OCI-LY1 (cell line): ENCODE measurements around the gene KPNA3.

Experiments
- H2AFZ ChIP-seq: fragments of 200-600 bp; sonication (generic), shearing (Covaris generic); 2 replicates; pipeline ENCODE4 v1.6.0; 2014; ENCODE audit warnings: antibody characterized with exemption, mild to moderate bottlenecking, low read length
- H3F3A ChIP-seq: fragments of 200-600 bp; sonication (generic), shearing (Covaris generic); 2 replicates; pipeline ENCODE4 v1.6.0; 2014; ENCODE audit warnings: mild to moderate bottlenecking, antibody characterized with exemption, low read length, moderate library complexity; ENCODE audit not compliant: insufficient read depth
- H3K27ac ChIP-seq: fragments of 200-600 bp; sonication (generic); 2 replicates; pipeline ENCODE4 v1.5.1; 2014; ENCODE audit warnings: low read length, mixed run types, mild to moderate bottlenecking, low read depth; ENCODE audit not compliant: poor library complexity, severe bottlenecking
- H3K27me3 ChIP-seq: fragments of 200-600 bp; sonication (generic); 2 replicates; pipeline ENCODE4 v1.6.0; 2014; ENCODE audit warnings: antibody characterized with exemption, mild to moderate bottlenecking, low read length, moderate library complexity; ENCODE audit not compliant: insufficient read depth
- H3K36me3 ChIP-seq: fragments of 200-600 bp; sonication (generic); 2 replicates; pipeline ENCODE4 v1.6.1; 2014; ENCODE audit warnings: mild to moderate bottlenecking, antibody characterized with exemption, low read length, moderate library complexity, mixed read lengths; ENCODE audit not compliant: insufficient read depth
- H3K4me1 ChIP-seq: fragments of 200-600 bp; sonication (generic); 2 replicates; pipeline ENCODE4 v1.5.1; 2014; ENCODE audit warnings: mild to moderate bottlenecking, low read length, moderate library complexity; ENCODE audit not compliant: insufficient read depth, severe bottlenecking
- H3K4me2 ChIP-seq: fragments of 200-600 bp; sonication (generic), shearing (Covaris generic); 2 replicates; pipeline ENCODE4 v1.6.1; 2014; ENCODE audit warnings: low read length
- H3K4me3 ChIP-seq: fragments of 200-600 bp; sonication (generic); 2 replicates; pipeline ENCODE4 v1.5.1; 2014; ENCODE audit warnings: low read length, low read depth, mild to moderate bottlenecking, mixed read lengths; ENCODE audit not compliant: poor library complexity, severe bottlenecking
- H3K79me2 ChIP-seq: fragments of 200-600 bp; shearing (Covaris generic); 2 replicates; pipeline ENCODE4 v1.6.1; 2016; ENCODE audit warnings: mixed run types, low read length, mixed read lengths; ENCODE audit not compliant: insufficient read depth
- H3K9ac ChIP-seq: fragments of 200-600 bp; sonication (generic), shearing (Covaris generic); 2 replicates; pipeline ENCODE4 v1.6.1; 2014; ENCODE audit warnings: mild to moderate bottlenecking, low read length, mixed read lengths
- H3K9me2 ChIP-seq: fragments of 200-600 bp; sonication (generic), shearing (Covaris generic); 2 replicates; pipeline ENCODE4 v1.6.1; 2014; ENCODE audit warnings: low read depth, mild to moderate bottlenecking, low read length, mixed read lengths
- H3K9me3 ChIP-seq: fragments of 200-600 bp; shearing (Covaris generic); 2 replicates; pipeline ENCODE4 v1.6.1; 2014; ENCODE audit warnings: low read length, mixed read lengths
- H4K20me1 ChIP-seq: fragments of 200-600 bp; sonication (generic), shearing (Covaris generic); 2 replicates; pipeline ENCODE4 v1.6.0; 2016; ENCODE audit warnings: mild to moderate bottlenecking, low read length; ENCODE audit not compliant: insufficient read depth
- CTCF ChIP-seq: fragments of 200-600 bp; sonication (generic), shearing (Covaris generic); IDR thresholded peaks from 2 replicates; pipeline ENCODE4 v1.5.1; 2017; ENCODE audit warnings: mild to moderate bottlenecking, antibody characterized with exemption, low read length, moderate library complexity, mixed read lengths
- EZH2 ChIP-seq: fragments of 200-600 bp; sonication (generic), shearing (Covaris generic); IDR thresholded peaks from 2 replicates; pipeline ENCODE4 v1.8.0; 2017; ENCODE audit warnings: borderline replicate concordance, mixed run types, mild to moderate bottlenecking, antibody characterized with exemption, low read length, moderate library complexity, mixed read lengths

Gene KPNA3

GRCh38 chr13:49779721-49780120 lies 12.8 kb downstream of the KPNA3 start:
- Histone ChIP-seq H3K9ac (no peak overlapping the region), H3K4me3 (no peak overlapping the region), H3K9me3 (no peaks in the 10 kb centered on the region), H3K4me2 (no peak overlapping the region), H3K36me3 (peaks cover 22% of the 10 kb centered on the region), H3K27ac (no peak overlapping the region), H3K9me2 (no peaks in the 10 kb centered on the region), H3K27me3 (no peaks in the 10 kb centered on the region), H3K4me1 (no peaks in the 10 kb centered on the region), H2AFZ (no peak overlapping the region), H3F3A (no peaks in the 10 kb centered on the region), H4K20me1 (no peaks in the 10 kb centered on the region), H3K79me2 (peaks cover 100% of the 10 kb centered on the region)
- no peak for TF ChIP-seq CTCF
- no peak for TF ChIP-seq EZH2

DNA sequence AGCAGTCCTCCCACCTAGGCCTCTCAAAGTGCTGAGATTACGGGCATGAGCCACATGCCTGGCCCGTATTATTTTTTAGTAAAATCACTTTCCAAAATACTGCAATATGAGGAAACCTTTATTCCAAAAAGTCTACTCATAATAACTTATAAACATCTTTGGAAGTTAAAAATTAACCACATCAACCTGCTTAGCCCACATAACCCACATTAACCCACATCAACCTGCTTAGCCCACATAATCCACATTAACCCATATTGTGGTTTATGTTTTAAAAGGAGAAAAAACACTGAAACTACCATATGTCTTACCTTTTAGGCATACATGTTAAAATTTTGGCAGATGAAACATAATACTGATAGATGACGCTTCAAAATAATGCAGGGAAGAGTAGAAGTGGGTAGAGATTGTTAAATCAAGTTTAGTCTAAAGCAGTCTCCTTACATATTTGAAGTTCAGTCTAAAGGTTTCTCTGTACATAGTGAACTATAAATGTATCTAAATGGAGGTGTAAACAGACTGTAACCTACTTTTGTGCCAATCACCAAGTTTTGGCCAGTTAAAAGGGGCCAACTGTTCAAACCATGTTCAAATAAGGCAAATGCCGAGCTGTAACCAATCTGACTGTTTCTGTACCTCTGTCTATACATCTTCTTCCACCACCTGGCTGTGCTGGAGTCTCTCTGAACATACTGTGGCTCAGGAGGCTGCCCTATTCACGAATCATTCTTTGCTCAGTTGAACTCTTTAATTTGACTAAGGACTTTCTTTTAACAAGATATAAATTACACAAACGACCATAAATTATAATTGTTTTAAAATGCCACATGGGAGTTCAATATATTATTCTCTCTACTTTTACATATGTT lies 14.5 kb downstream of the KPNA3 start:
- H3F3A ChIP-seq = no peaks in the 10 kb centered on the region
- no peak overlapping the region for H2AFZ ChIP-seq
- peaks cover 10% of the 10 kb centered on the region for H3K36me3 ChIP-seq
- H3K4me1 ChIP-seq = no peaks in the 10 kb centered on the region
- no peak overlapping the region for H3K9ac ChIP-seq
- no peak for TF ChIP-seq EZH2
- TF ChIP-seq CTCF = no peak
- H3K9me2 ChIP-seq = no peaks in the 10 kb centered on the region
- H3K79me2 ChIP-seq = peaks cover 100% of the 10 kb centered on the region
- H3K4me3 ChIP-seq = no peak overlapping the region
- no peaks in the 10 kb centered on the region for H3K9me3 ChIP-seq
- no peak overlapping the region for H3K4me2 ChIP-seq
- no peaks in the 10 kb centered on the region for H4K20me1 ChIP-seq
- H3K27ac ChIP-seq = no peak overlapping the region
- H3K27me3 ChIP-seq = no peaks in the 10 kb centered on the region

DNA sequence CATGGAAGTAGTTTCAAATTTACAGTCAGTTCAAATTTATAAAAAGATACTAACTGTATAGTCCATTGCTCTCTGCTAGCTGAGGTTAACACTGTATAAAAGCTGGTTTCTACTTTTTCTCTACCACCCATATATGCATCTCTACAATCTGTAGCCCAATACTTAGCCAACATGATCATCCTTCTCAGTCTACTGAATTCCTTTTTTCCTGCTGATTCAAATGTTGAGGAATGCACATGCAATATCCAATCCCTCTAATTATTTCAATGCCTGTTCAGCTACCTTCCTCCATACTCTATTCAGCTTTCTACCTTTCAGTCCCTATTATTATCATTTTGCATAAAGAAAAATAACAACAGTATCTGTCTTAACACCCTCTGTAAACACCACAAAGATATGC lies 15.6 kb downstream of the KPNA3 start:
- Histone ChIP-seq H3K9me2 (no peaks in the 10 kb centered on the region), H3K79me2 (peaks cover 99% of the 10 kb centered on the region), H4K20me1 (no peaks in the 10 kb centered on the region), H3F3A (no peaks in the 10 kb centered on the region), H3K27me3 (no peaks in the 10 kb centered on the region), H3K27ac (no peak overlapping the region), H3K4me2 (no peak overlapping the region), H3K9ac (no peak overlapping the region), H3K9me3 (peaks cover 3% of the 10 kb centered on the region; the same call in 1 of the 2 replicates), H3K4me1 (no peaks in the 10 kb centered on the region), H3K36me3 (peaks cover 3% of the 10 kb centered on the region; the same call in 1 of the 2 replicates), H3K4me3 (no peak overlapping the region), H2AFZ (no peak overlapping the region)
- TF ChIP-seq EZH2 (no peak), CTCF (no peak)
